WTC11 (cell line): Measurements from ENCODE around the gene LMF1. TPM values are rescaled to one million over a fixed set of nuclear protein-coding genes. Genes with fewer than 3 reads are reported as not detected.

Experiments used
- ATAC-seq: fragments of 200-7000 bp; cut with Tn5 transposase; 2 replicates; pipeline ENCODE4 v1.10.0; 2021; ENCODE audit warnings: mild to moderate bottlenecking, moderate library complexity
- CTCF ChIA-PET: fragments of 300-600 bp; sonication (Branson Sonifier 250); formaldehyde crosslinking; loops from one replicate; lab custom pipeline; 2021; ENCODE audit warnings: antibody characterized with exemption; lab: Charles Lee
- POLR2A ChIA-PET: fragments of 350-600 bp; sonication (Branson Sonifier 250); formaldehyde crosslinking; loops from one replicate; lab custom pipeline; 2021; ENCODE audit warnings: antibody characterized with exemption; lab: Charles Lee
- DNase-seq: peaks from one replicate; pipeline ENCODE4 v3.0.0; 2021; ENCODE audit warnings: low spot score
- H3K27ac Mint-ChIP-seq: 2 replicates; pipeline ENCODE4 v1.8.0; 2021; ENCODE audit warnings: mixed read lengths
- H3K27me3 Mint-ChIP-seq: 2 replicates; pipeline ENCODE4 v1.8.0; 2021; ENCODE audit warnings: low read depth, mild to moderate bottlenecking, moderate library complexity, mixed read lengths
- H3K36me3 Mint-ChIP-seq: 2 replicates; pipeline ENCODE4 v1.8.0; 2021; ENCODE audit warnings: mixed read lengths
- H3K4me1 Mint-ChIP-seq: 2 replicates; pipeline ENCODE4 v1.8.0; 2022; ENCODE audit warnings: mixed read lengths
- H3K4me3 Mint-ChIP-seq: 2 replicates; pipeline ENCODE4 v1.8.0; 2021; ENCODE audit warnings: mild to moderate bottlenecking, moderate library complexity, mixed read lengths
- H3K9me3 Mint-ChIP-seq: 2 replicates; pipeline ENCODE4 v1.8.0; 2021; ENCODE audit warnings: mixed read lengths
- AFF4 ChIP-seq: sonication (generic); formaldehyde crosslinking; IDR thresholded peaks from 2 replicates; pipeline ENCODE4 v1.8.1; 2023; ENCODE audit warnings: mild to moderate bottlenecking, missing genetic modification reagents, borderline replicate concordance
- ETV6 ChIP-seq: sonication (generic); formaldehyde crosslinking; IDR thresholded peaks from 2 replicates; pipeline ENCODE4 v1.8.1; 2022; ENCODE audit warnings: mild to moderate bottlenecking, missing genetic modification reagents
- HMGA2 ChIP-seq: fragments of 250-450 bp; sonication (Bioruptor Pico); IDR thresholded peaks from 2 replicates; pipeline ENCODE4 v1.4.0; 2021; ENCODE audit warnings: mild to moderate bottlenecking, moderate library complexity
- IRF1 ChIP-seq: sonication (generic); formaldehyde crosslinking; IDR thresholded peaks from 2 replicates; pipeline ENCODE4 v1.8.0; 2023; ENCODE audit warnings: missing genetic modification reagents
- NFATC4 ChIP-seq: fragments of 250-450 bp; sonication (Bioruptor Pico); IDR thresholded peaks from 2 replicates; pipeline ENCODE4 v1.9.0; 2021; ENCODE audit warnings: mild to moderate bottlenecking
- TCF7 ChIP-seq: sonication (generic); formaldehyde crosslinking; IDR thresholded peaks from 2 replicates; pipeline ENCODE4 v1.8.0; 2022; ENCODE audit warnings: mild to moderate bottlenecking, low read depth, missing genetic modification reagents, moderate library complexity
- TP53 ChIP-seq: sonication (generic); formaldehyde crosslinking; IDR thresholded peaks from 2 replicates; pipeline ENCODE4 v1.8.1; 2023; ENCODE audit warnings: mild to moderate bottlenecking, missing genetic modification reagents
- ZBTB43 ChIP-seq: sonication (generic); formaldehyde crosslinking; IDR thresholded peaks from 2 replicates; pipeline ENCODE4 v1.8.1; 2023; ENCODE audit warnings: mild to moderate bottlenecking, missing genetic modification reagents
- ZNF281 ChIP-seq: sonication (generic); formaldehyde crosslinking; IDR thresholded peaks from 2 replicates; pipeline ENCODE4 v1.8.0; 2023; ENCODE audit warnings: mild to moderate bottlenecking, missing genetic modification reagents
- ZNF396 ChIP-seq: fragments of 250-450 bp; sonication (Bioruptor Pico); IDR thresholded peaks from 2 replicates; pipeline ENCODE4 v1.8.0; 2021; ENCODE audit warnings: mild to moderate bottlenecking, moderate library complexity, borderline replicate concordance
- ZNF425 ChIP-seq: fragments of 250-450 bp; sonication (Bioruptor Pico); conservative IDR thresholded peaks from 2 replicates; pipeline ENCODE4 v1.9.0; 2021; ENCODE audit warnings: mild to moderate bottlenecking
- total RNA-seq: library from RNA; stranded (reverse); gene quantifications from 3 replicates; pipeline ENCODE4 v1.2.3, GENCODE V29; 2021
- TF ChIP-seq, protein P1 (sequence below): fragments of 250-450 bp; sonication (Bioruptor Pico); IDR thresholded peaks from 2 replicates; pipeline ENCODE4 v1.8.0; 2021; ENCODE audit warnings: mild to moderate bottlenecking
- TF ChIP-seq, protein P2 (sequence below): sonication (generic); formaldehyde crosslinking; IDR thresholded peaks from 2 replicates; pipeline ENCODE4 v1.8.0; 2022; ENCODE audit warnings: missing genetic modification reagents

The LMF1 gene
- total RNA-seq, 1 experiment from 2014 or later: 10.5 TPM

- POLR2A ChIA-PET: no interaction called here
- TF ChIP-seq, protein P1, sequence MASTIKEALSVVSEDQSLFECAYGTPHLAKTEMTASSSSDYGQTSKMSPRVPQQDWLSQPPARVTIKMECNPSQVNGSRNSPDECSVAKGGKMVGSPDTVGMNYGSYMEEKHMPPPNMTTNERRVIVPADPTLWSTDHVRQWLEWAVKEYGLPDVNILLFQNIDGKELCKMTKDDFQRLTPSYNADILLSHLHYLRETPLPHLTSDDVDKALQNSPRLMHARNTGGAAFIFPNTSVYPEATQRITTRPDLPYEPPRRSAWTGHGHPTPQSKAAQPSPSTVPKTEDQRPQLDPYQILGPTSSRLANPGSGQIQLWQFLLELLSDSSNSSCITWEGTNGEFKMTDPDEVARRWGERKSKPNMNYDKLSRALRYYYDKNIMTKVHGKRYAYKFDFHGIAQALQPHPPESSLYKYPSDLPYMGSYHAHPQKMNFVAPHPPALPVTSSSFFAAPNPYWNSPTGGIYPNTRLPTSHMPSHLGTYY (CRISPR knock-in tag): no peak
- no peak for TF ChIP-seq TCF7
- TF ChIP-seq ZNF396: no peak
- no peak for TF ChIP-seq ETV6 (CRISPR knock-in tag)
- TF ChIP-seq HMGA2 (CRISPR knock-in tag): no peak
- no peak for TF ChIP-seq NFATC4 (CRISPR knock-in tag)
- no peak for TF ChIP-seq ZBTB43 (CRISPR knock-in tag)
- TF ChIP-seq, protein P2, sequence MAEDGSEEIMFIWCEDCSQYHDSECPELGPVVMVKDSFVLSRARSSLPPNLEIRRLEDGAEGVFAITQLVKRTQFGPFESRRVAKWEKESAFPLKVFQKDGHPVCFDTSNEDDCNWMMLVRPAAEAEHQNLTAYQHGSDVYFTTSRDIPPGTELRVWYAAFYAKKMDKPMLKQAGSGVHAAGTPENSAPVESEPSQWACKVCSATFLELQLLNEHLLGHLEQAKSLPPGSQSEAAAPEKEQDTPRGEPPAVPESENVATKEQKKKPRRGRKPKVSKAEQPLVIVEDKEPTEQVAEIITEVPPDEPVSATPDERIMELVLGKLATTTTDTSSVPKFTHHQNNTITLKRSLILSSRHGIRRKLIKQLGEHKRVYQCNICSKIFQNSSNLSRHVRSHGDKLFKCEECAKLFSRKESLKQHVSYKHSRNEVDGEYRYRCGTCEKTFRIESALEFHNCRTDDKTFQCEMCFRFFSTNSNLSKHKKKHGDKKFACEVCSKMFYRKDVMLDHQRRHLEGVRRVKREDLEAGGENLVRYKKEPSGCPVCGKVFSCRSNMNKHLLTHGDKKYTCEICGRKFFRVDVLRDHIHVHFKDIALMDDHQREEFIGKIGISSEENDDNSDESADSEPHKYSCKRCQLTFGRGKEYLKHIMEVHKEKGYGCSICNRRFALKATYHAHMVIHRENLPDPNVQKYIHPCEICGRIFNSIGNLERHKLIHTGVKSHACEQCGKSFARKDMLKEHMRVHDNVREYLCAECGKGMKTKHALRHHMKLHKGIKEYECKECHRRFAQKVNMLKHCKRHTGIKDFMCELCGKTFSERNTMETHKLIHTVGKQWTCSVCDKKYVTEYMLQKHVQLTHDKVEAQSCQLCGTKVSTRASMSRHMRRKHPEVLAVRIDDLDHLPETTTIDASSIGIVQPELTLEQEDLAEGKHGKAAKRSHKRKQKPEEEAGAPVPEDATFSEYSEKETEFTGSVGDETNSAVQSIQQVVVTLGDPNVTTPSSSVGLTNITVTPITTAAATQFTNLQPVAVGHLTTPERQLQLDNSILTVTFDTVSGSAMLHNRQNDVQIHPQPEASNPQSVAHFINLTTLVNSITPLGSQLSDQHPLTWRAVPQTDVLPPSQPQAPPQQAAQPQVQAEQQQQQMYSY: no peak
- TF ChIP-seq IRF1: no peak
- no peak for TF ChIP-seq ZNF281 (CRISPR knock-in tag)
- TF ChIP-seq AFF4 (CRISPR knock-in tag): no peak
- no peak for TF ChIP-seq ZNF425 (CRISPR knock-in tag)
- no peak for TF ChIP-seq TP53 (CRISPR knock-in tag)
- TF ChIP-seq, all 79 proteins: peak for 0
These were observed 47.8 kb upstream of the LMF1 start for GRCh38 chr16:1018447-1019198.

More at GRCh38 chr16:1018447-1019198, 47.8 kb upstream of the LMF1 start:
- ATAC-seq: no peak
- DNase-seq: no peak
- CTCF ChIA-PET: interaction anchor here (1.6 kb wide), 2 partner anchors 38 to 39 kb away, joined by 3 to 4 read pairs; no protein-coding TSS in a partner anchor
- H3K4me1 Mint-ChIP-seq: no peaks in the 10 kb centered on the region
- H3K4me3 Mint-ChIP-seq: no peak overlapping the region
- H3K27ac Mint-ChIP-seq: no peak overlapping the region
- no peaks in the 10 kb centered on the region for H3K36me3 Mint-ChIP-seq
- H3K9me3 Mint-ChIP-seq: no peaks in the 10 kb centered on the region
- H3K27me3 Mint-ChIP-seq: no peaks in the 10 kb centered on the region
